ENCODE results near the gene ZEB1.

ZEB1 gene

DNA sequence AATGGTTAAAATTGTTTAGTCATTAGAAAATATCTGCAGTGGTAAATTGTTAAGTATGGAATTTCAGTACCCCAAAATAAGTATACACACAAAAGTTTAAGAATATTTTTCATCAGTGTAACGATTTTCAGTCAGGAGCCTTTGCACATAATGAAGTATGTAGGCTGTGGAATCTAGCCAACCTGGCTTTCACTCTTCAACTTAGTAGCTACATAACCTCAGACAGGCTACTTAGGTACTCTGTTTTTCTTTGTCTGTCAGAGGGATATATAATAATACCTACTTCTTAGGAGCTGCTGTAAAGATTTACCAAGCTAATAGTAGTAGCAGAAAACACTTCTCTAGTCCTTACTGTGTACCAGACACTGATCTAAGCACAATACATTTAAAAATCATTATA lies 137.5 kb downstream of the ZEB1 start:
- no peak overlapping the region for H3K27ac ChIP-seq
- CTCF ChIA-PET: no interaction called here
- POLR2A ChIA-PET (ENCODE audit: low non-redundant PET): no interaction called here
- DNase-seq (ENCODE audit: low spot score): no peak
- TF ChIP-seq, protein P1, sequence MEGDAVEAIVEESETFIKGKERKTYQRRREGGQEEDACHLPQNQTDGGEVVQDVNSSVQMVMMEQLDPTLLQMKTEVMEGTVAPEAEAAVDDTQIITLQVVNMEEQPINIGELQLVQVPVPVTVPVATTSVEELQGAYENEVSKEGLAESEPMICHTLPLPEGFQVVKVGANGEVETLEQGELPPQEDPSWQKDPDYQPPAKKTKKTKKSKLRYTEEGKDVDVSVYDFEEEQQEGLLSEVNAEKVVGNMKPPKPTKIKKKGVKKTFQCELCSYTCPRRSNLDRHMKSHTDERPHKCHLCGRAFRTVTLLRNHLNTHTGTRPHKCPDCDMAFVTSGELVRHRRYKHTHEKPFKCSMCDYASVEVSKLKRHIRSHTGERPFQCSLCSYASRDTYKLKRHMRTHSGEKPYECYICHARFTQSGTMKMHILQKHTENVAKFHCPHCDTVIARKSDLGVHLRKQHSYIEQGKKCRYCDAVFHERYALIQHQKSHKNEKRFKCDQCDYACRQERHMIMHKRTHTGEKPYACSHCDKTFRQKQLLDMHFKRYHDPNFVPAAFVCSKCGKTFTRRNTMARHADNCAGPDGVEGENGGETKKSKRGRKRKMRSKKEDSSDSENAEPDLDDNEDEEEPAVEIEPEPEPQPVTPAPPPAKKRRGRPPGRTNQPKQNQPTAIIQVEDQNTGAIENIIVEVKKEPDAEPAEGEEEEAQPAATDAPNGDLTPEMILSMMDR (conservative IDR thresholded peaks at IDR 0.05; ENCODE audit: low read depth): no peak

DNA sequence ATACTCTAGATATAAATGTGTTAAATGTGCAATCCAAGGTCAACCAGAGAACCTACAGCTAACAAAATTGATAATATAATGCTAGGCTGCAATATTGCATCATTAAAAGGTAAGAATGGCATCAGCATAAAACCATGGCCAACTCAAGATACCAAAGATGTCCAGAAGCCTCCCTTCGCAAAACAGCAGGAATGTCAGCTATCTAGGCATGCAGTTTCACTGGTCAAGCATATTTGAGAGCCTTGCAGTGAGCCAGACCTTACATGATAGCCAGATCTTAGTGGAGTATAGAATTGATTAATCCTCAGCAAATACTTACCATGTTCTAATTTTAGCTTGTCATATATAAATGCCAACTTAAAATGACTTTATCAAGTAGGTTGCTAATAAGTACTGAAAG lies 138.8 kb downstream of the ZEB1 start:
- DNase-seq (ENCODE audit: low spot score): no peak
- ChIA-PET POLR2A (ENCODE audit: low non-redundant PET) (no interaction called here), CTCF (no interaction called here)
- H3K27ac ChIP-seq: no peak overlapping the region
- TF ChIP-seq, protein P1 (conservative IDR thresholded peaks at IDR 0.05; ENCODE audit: low read depth): no peak

- TF ChIP-seq, protein P1 (conservative IDR thresholded peaks at IDR 0.05; ENCODE audit: low read depth): no peak
- no peak for DNase-seq (ENCODE audit: low spot score)
- POLR2A ChIA-PET (ENCODE audit: low non-redundant PET): no interaction called here
- H3K27ac ChIP-seq: no peak overlapping the region
- CTCF ChIA-PET: no interaction called here
Observed at GRCh38 chr10:31458974-31459373, 140.0 kb downstream of the ZEB1 start.

GRCh38 chr10:31460242-31460641 lies 141.2 kb downstream of the ZEB1 start:
- CTCF ChIA-PET: interaction anchor here (0.6 kb wide), 1 partner anchor 169 kb away, joined by 3 read pairs; no protein-coding TSS in a partner anchor
- TF ChIP-seq, protein P1 (conservative IDR thresholded peaks at IDR 0.05; ENCODE audit: low read depth): no peak
- no peak for DNase-seq (ENCODE audit: low spot score)
- POLR2A ChIA-PET (ENCODE audit: low non-redundant PET): no interaction called here
- no peak overlapping the region for H3K27ac ChIP-seq

DNA sequence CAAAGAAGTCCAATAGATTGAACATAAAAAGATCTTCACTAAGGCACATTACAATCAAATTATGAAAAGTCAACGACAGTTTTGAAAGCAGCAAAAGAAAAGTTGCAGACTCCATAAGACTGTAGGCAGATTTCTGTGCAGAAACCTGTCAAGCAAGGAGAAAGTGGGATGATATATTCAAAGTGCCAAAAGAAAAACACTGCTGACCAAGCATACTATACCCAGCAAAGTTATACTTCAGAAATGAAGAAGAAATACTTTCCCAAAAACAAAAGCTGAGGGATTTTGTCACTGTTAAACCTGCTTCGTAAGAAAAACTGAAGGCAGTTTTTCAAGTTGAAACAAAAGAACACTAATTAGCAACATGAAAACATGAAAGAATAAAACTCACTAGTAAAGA lies 145.5 kb downstream of the ZEB1 start:
- CTCF ChIA-PET: no interaction called here
- no peak overlapping the region for H3K27ac ChIP-seq
- TF ChIP-seq, protein P1 (conservative IDR thresholded peaks at IDR 0.05; ENCODE audit: low read depth): no peak
- no peak for DNase-seq (ENCODE audit: low spot score)
- POLR2A ChIA-PET (ENCODE audit: low non-redundant PET): no interaction called here

DNA sequence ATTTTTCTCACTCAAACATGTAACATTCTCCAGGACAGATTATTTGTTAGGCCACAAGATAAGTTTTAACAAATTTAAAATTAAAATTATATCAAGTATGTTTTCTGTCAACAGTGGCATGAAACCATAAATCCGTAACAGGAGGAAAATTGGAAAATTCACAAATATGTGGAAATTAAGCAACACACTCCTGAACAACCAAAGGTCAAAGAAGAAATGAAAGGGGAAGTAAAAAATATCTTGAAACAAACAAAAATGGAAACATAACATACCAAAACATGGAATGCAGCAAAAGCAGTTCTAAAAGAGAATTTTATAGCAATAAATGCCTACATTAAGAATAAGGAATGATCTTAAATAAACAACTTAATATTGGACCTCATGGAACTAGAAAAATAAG lies 147.3 kb downstream of the ZEB1 start:
- no peak overlapping the region for H3K27ac ChIP-seq
- no peak for DNase-seq (ENCODE audit: low spot score)
- ChIA-PET CTCF (no interaction called here), POLR2A (ENCODE audit: low non-redundant PET) (no interaction called here)
- TF ChIP-seq, protein P1 (conservative IDR thresholded peaks at IDR 0.05; ENCODE audit: low read depth): no peak
